Measurements from ENCODE around the gene SLC25A44.

SLC25A44 gene

GRCh38 chr1:156249593-156249992 lies 55.7 kb downstream of the SLC25A44 start:
- H3K4me3 ChIP-seq (ENCODE audit: low read length), result no peak overlapping the region
- no peaks in the 10 kb centered on the region for H3K79me2 ChIP-seq (ENCODE audit: control insufficient read depth, low read length)
- H3K36me3 ChIP-seq (ENCODE audit: control insufficient read depth, low read length), result peaks cover 52% of the 10 kb centered on the region
- H3F3A ChIP-seq (ENCODE audit: control insufficient read depth, insufficient read depth), result peaks cover 6% of the 10 kb centered on the region
- H3K27me3 ChIP-seq (ENCODE audit: control insufficient read depth, low read length), result peaks cover 11% of the 10 kb centered on the region
- H3K4me2 ChIP-seq (ENCODE audit: low read length), result no peak overlapping the region
- H3K27ac ChIP-seq (ENCODE audit: low read depth, low read length), result no peak overlapping the region
- H3K4me1 ChIP-seq (ENCODE audit: control insufficient read depth, low read length), result peaks cover 18% of the 10 kb centered on the region
- TF ChIP-seq CTCF (IDR thresholded peaks at IDR 0.05; ENCODE audit: low read depth, low read length, poor library complexity, severe bottlenecking) (no peak), EZH2phosphoT487 (IDR thresholded peaks at IDR 0.05; ENCODE audit: borderline replicate concordance, low read length) (no peak)
- no peaks in the 10 kb centered on the region for H3K9me3 ChIP-seq (ENCODE audit: control insufficient read depth, insufficient read depth, low read length)
- no peaks in the 10 kb centered on the region for H3K9me2 ChIP-seq (replicated peaks; ENCODE audit: control insufficient read depth, low read length)
- H4K20me1 ChIP-seq (ENCODE audit: control insufficient read depth, insufficient read depth, low read depth, low read length), result no peaks in the 10 kb centered on the region

GRCh38 chr1:156251527-156251926 lies 57.6 kb downstream of the SLC25A44 start:
- no peak overlapping the region for H3K4me3 ChIP-seq (ENCODE audit: low read length)
- no peak overlapping the region for H3K4me2 ChIP-seq (ENCODE audit: low read length)
- no peaks in the 10 kb centered on the region for H3K4me1 ChIP-seq (ENCODE audit: control insufficient read depth, low read length)
- H3K36me3 ChIP-seq (ENCODE audit: control insufficient read depth, low read length), result peaks cover 61% of the 10 kb centered on the region
- H3K9me2 ChIP-seq (replicated peaks; ENCODE audit: control insufficient read depth, low read length), result no peaks in the 10 kb centered on the region
- no peaks in the 10 kb centered on the region for H3K9me3 ChIP-seq (ENCODE audit: control insufficient read depth, insufficient read depth, low read length)
- no peak overlapping the region for H3K27ac ChIP-seq (ENCODE audit: low read depth, low read length)
- no peaks in the 10 kb centered on the region for H4K20me1 ChIP-seq (ENCODE audit: control insufficient read depth, insufficient read depth, low read depth, low read length)
- no peaks in the 10 kb centered on the region for H3K27me3 ChIP-seq (ENCODE audit: control insufficient read depth, low read length)
- no peaks in the 10 kb centered on the region for H3K79me2 ChIP-seq (ENCODE audit: control insufficient read depth, low read length)
- H3F3A ChIP-seq (ENCODE audit: control insufficient read depth, insufficient read depth), result peaks cover 1% of the 10 kb centered on the region; the same call in 1 of the 2 replicates
- no peak for TF ChIP-seq CTCF (IDR thresholded peaks at IDR 0.05; ENCODE audit: low read depth, low read length, poor library complexity, severe bottlenecking)
- no peak for TF ChIP-seq EZH2phosphoT487 (IDR thresholded peaks at IDR 0.05; ENCODE audit: borderline replicate concordance, low read length)

- Histone ChIP-seq H3K9me3 (ENCODE audit: control insufficient read depth, insufficient read depth, low read length) (no peaks in the 10 kb centered on the region), H3K4me2 (ENCODE audit: low read length) (no peak overlapping the region), H3F3A (ENCODE audit: control insufficient read depth, insufficient read depth) (no peaks in the 10 kb centered on the region), H3K4me1 (ENCODE audit: control insufficient read depth, low read length) (no peaks in the 10 kb centered on the region), H3K9me2 (replicated peaks; ENCODE audit: control insufficient read depth, low read length) (no peaks in the 10 kb centered on the region), H3K4me3 (ENCODE audit: low read length) (no peak overlapping the region), H4K20me1 (ENCODE audit: control insufficient read depth, insufficient read depth, low read depth, low read length) (no peaks in the 10 kb centered on the region), H3K27ac (ENCODE audit: low read depth, low read length) (no peak overlapping the region), H3K36me3 (ENCODE audit: control insufficient read depth, low read length) (peaks cover 80% of the 10 kb centered on the region), H3K27me3 (ENCODE audit: control insufficient read depth, low read length) (no peaks in the 10 kb centered on the region), H3K79me2 (ENCODE audit: control insufficient read depth, low read length) (no peaks in the 10 kb centered on the region)
- TF ChIP-seq EZH2phosphoT487 (IDR thresholded peaks at IDR 0.05; ENCODE audit: borderline replicate concordance, low read length) (no peak), CTCF (IDR thresholded peaks at IDR 0.05; ENCODE audit: low read depth, low read length, poor library complexity, severe bottlenecking) (no peak)
Measured at GRCh38 chr1:156253634-156254033, 59.7 kb downstream of the SLC25A44 start.

GRCh38 chr1:156257711-156258110 lies 63.8 kb downstream of the SLC25A44 start:
- Histone ChIP-seq H3K9me3 (ENCODE audit: control insufficient read depth, insufficient read depth, low read length) (no peaks in the 10 kb centered on the region), H3K4me2 (ENCODE audit: low read length) (no peak overlapping the region), H3K4me3 (ENCODE audit: low read length) (no peak overlapping the region), H3K9me2 (replicated peaks; ENCODE audit: control insufficient read depth, low read length) (no peaks in the 10 kb centered on the region), H3K4me1 (ENCODE audit: control insufficient read depth, low read length) (no peaks in the 10 kb centered on the region), H3K27ac (ENCODE audit: low read depth, low read length) (no peak overlapping the region), H4K20me1 (ENCODE audit: control insufficient read depth, insufficient read depth, low read depth, low read length) (no peaks in the 10 kb centered on the region), H3K36me3 (ENCODE audit: control insufficient read depth, low read length) (peaks cover 81% of the 10 kb centered on the region), H3F3A (ENCODE audit: control insufficient read depth, insufficient read depth) (no peaks in the 10 kb centered on the region), H3K27me3 (ENCODE audit: control insufficient read depth, low read length) (no peaks in the 10 kb centered on the region), H3K79me2 (ENCODE audit: control insufficient read depth, low read length) (no peaks in the 10 kb centered on the region)
- TF ChIP-seq CTCF (IDR thresholded peaks at IDR 0.05; ENCODE audit: low read depth, low read length, poor library complexity, severe bottlenecking) (no peak), EZH2phosphoT487 (IDR thresholded peaks at IDR 0.05; ENCODE audit: borderline replicate concordance, low read length) (no peak)

All from DOHH2 (cell line).